Esophagus squamous epithelium (tissue), 5 donors: ENCODE measurements around the gene GABRP. TPM values are rescaled to one million over a fixed set of nuclear protein-coding genes. Genes with fewer than 3 reads are reported as not detected.
"Not testable (repeated sequence)": the region's sequence is repeated elsewhere in the genome, so short reads cannot be mapped to it uniquely, and the experiment has no call there.

Source experiments
- DNase-seq: peaks from one replicate; lab custom pipeline; 2025; lab: John Stamatoyannopoulos, UW
- H3K27ac ChIP-seq, 4 donors: fragments of 200-600 bp; sonication (generic); one replicate each; pipeline ENCODE4 v1.5.1; 2016 to 2019; ENCODE audit warnings: mild to moderate bottlenecking in 1 of 4
- H3K27me3 ChIP-seq, 4 donors: fragments of 200-600 bp; sonication (generic); 1 replicate in 3 of 4; 2 replicates in 1 of 4; pipeline versions ENCODE4 v1.5.1 to v1.6.0; 2017 to 2021; ENCODE audit warnings: antibody characterized with exemption in 1 of 4
- H3K36me3 ChIP-seq, 3 donors: fragments of 200-600 bp; sonication (generic); one replicate each; pipeline ENCODE4 v1.5.1; 2016 to 2019
- H3K4me1 ChIP-seq, 3 donors: fragments of 200-600 bp; sonication (generic); one replicate each; pipeline ENCODE4 v1.5.1; 2017 to 2019
- H3K4me3 ChIP-seq, 4 donors: fragments of 200-600 bp; sonication (generic); 1 replicate in 3 of 4; 2 replicates in 1 of 4; pipeline ENCODE4 v1.5.1; 2016 to 2019; ENCODE audit warnings: mild to moderate bottlenecking in 2 of 4, moderate library complexity in 1 of 4
- H3K9me3 ChIP-seq, 3 donors: fragments of 200-600 bp; sonication (generic); one replicate each; pipeline ENCODE4 v1.5.1; 2016 to 2019
- CTCF ChIP-seq, 6 experiments: fragments of 450-650 bp in 4 of 6; fragments of 200-600 bp in 2 of 6; sonication (generic) in 2 of 6; IDR thresholded peaks; one replicate each; pipeline ENCODE4 v1.5.1; 2016 to 2019; ENCODE audit warnings: antibody characterized with exemption in 6 of 6, mild to moderate bottlenecking in 4 of 6, moderate library complexity in 4 of 6
- POLR2A ChIP-seq, 4 donors: fragments of 450-650 bp; IDR thresholded peaks; one replicate each; pipeline ENCODE4 v1.6.1; 2017; ENCODE audit warnings: antibody characterized with exemption in 4 of 4, mild to moderate bottlenecking in 4 of 4, moderate library complexity in 3 of 4
- WGBS, 2 donors: methylation state at CpG; one replicate each; pipeline ENCODE4 v1.1.5; 2018; 5-methylcytosine and 5-hydroxymethylcytosine counted together
- intact Hi-C: fragments of 100-400 bp; cut with DNase I; formaldehyde crosslinking; loops from one replicate; pipeline ENCODE4 v1.15.0; 2022
- total RNA-seq, 4 donors: library from RNA; depleted of rRNA; stranded (reverse); fragments of >200 nt; gene quantifications; one replicate each; pipeline ENCODE4 v1.1.0, GENCODE V29; 2016
- donor health status: DM: yes; HTN: yes; CAD: no.

The GABRP gene
- total RNA-seq, 4 donors from 2014 or later = 1.1 to 49.2 (median 29.2) TPM

- whole genome bisulfite sequencing, 2 donors = 83 to 84% methylated on average over 3 of the region's 3 CpGs
- TF ChIP-seq POLR2A (IDR thresholded peaks at IDR 0.05) = no peak
- TF ChIP-seq CTCF (IDR thresholded peaks at IDR 0.05) = no peak
- intact Hi-C loops = no loop called here
- H3K27ac ChIP-seq = no peak overlapping the region
- H3K36me3 ChIP-seq = no peaks in the 10 kb centered on the region
- H3K4me1 ChIP-seq = peaks cover 4 to 35% (median 5%) of the 10 kb centered on the region in 3 donors
- H3K4me3 ChIP-seq = no peak overlapping the region
- H3K27me3 ChIP-seq = no peaks in the 10 kb centered on the region
- no peak for DNase-seq
- H3K9me3 ChIP-seq = no peaks in the 10 kb centered on the region
Measured at GRCh38 chr5:170758481-170758880, 25.0 kb upstream of the GABRP start.

- H3K4me3 ChIP-seq = no peak overlapping the region
- H3K27ac ChIP-seq = no peak overlapping the region
- no peaks in the 10 kb centered on the region for H3K9me3 ChIP-seq
- H3K4me1 ChIP-seq = peaks cover 4 to 29% (median 5%) of the 10 kb centered on the region in 3 donors
- 74 to 83% methylated on average over 8 to 9 of the region's 9 CpGs for WGBS, 2 donors
- no peak for TF ChIP-seq CTCF (IDR thresholded peaks at IDR 0.05)
- no peak for TF ChIP-seq POLR2A (IDR thresholded peaks at IDR 0.05)
- no peaks in the 10 kb centered on the region for H3K27me3 ChIP-seq
- DNase-seq = no peak
- intact Hi-C loops = no loop called here
- no peaks in the 10 kb centered on the region for H3K36me3 ChIP-seq
Measured at GRCh38 chr5:170760113-170760512, 23.4 kb upstream of the GABRP start.

- H3K4me1 ChIP-seq = peaks cover under 1 to 19% (median 4%) of the 10 kb centered on the region in 3 donors
- H3K9me3 ChIP-seq = no peaks in the 10 kb centered on the region
- H3K4me3 ChIP-seq = no peak overlapping the region
- H3K27me3 ChIP-seq = no peaks in the 10 kb centered on the region
- intact Hi-C loops = no loop called here
- WGBS, 2 donors = 58 to 62% methylated on average over 4 of the region's 7 CpGs
- DNase-seq = no peak
- H3K27ac ChIP-seq = no peak overlapping the region
- TF ChIP-seq CTCF (IDR thresholded peaks at IDR 0.05) (no peak), POLR2A (IDR thresholded peaks at IDR 0.05) (no peak)
- no peaks in the 10 kb centered on the region for H3K36me3 ChIP-seq
Measured at GRCh38 chr5:170761048-170761707, 22.3 kb upstream of the GABRP start.

GRCh38 chr5:170761708-170762066 lies 21.8 kb upstream of the GABRP start:
- Histone ChIP-seq H3K36me3 (no peaks in the 10 kb centered on the region), H3K4me1 (peaks cover 0 to 14% (median 4%) of the 10 kb centered on the region in 3 donors), H3K27me3 (no peaks in the 10 kb centered on the region), H3K27ac (no peak overlapping the region), H3K9me3 (no peaks in the 10 kb centered on the region), H3K4me3 (no peak overlapping the region)
- TF ChIP-seq POLR2A (IDR thresholded peaks at IDR 0.05) = no peak
- no peak for TF ChIP-seq CTCF (IDR thresholded peaks at IDR 0.05)
- intact Hi-C loops = no loop called here
- no peak for DNase-seq
- WGBS, 2 donors = 78 to 82% methylated on average over 6 of the region's 6 CpGs

GRCh38 chr5:170762298-170762697 lies 21.2 kb upstream of the GABRP start:
- intact Hi-C loops = not testable (repeated sequence)
- WGBS, 2 donors = 92 to 98% methylated on average over 9 of the region's 9 CpGs

GRCh38 chr5:170765868-170766267 lies 17.7 kb upstream of the GABRP start:
- H3K27ac ChIP-seq, H3K9me3 ChIP-seq, H3K36me3 ChIP-seq, H3K4me1 ChIP-seq, H3K27me3 ChIP-seq, DNase-seq, H3K4me3 ChIP-seq, intact Hi-C loops: not testable (repeated sequence)
- WGBS, 2 donors = 65 to 79% methylated on average over 9 of the region's 9 CpGs

More at GRCh38 chr5:170762298-170762697, 21.2 kb upstream of the GABRP start:
- H3K36me3 ChIP-seq, H3K4me1 ChIP-seq, DNase-seq, H3K4me3 ChIP-seq, H3K27ac ChIP-seq, H3K9me3 ChIP-seq, H3K27me3 ChIP-seq: not testable (repeated sequence)
